Measurements from ENCODE around the gene PAX5.

PAX5 gene

GRCh38 chr9:37053684-37054362 lies 19.8 kb upstream of the PAX5 start:
- TF ChIP-seq FOXK2 (IDR thresholded peaks at IDR 0.05) (no peak), ARNT (IDR thresholded peaks at IDR 0.05) (no peak), CTBP1 (IDR thresholded peaks at IDR 0.05; ENCODE audit: borderline replicate concordance) (no peak), BHLHE40 (IDR thresholded peaks at IDR 0.05; ENCODE audit: borderline replicate concordance) (no peak), ELF4 (IDR thresholded peaks at IDR 0.05) (no peak), LEF1 (IDR thresholded peaks at IDR 0.05; ENCODE audit: borderline replicate concordance) (no peak), L3MBTL2 (conservative IDR thresholded peaks at IDR 0.05) (no peak), SUZ12 (IDR thresholded peaks at IDR 0.05) (no peak), FOXA1 (IDR thresholded peaks at IDR 0.05) (no peak)
- ChIA-PET POLR2A (no interaction called here), CTCF (interaction anchor here (0.6 kb wide), 1 partner anchor 81 kb away, joined by 3 read pairs; no protein-coding TSS in a partner anchor)
- DNase-seq (ENCODE audit: extremely low spot score): no peak

GRCh38 chr9:37046683-37047082 lies 12.6 kb upstream of the PAX5 start:
- no peak for DNase-seq (ENCODE audit: extremely low spot score)
- TF ChIP-seq LEF1 (IDR thresholded peaks at IDR 0.05; ENCODE audit: borderline replicate concordance) (no peak), FOXA1 (IDR thresholded peaks at IDR 0.05) (no peak), L3MBTL2 (conservative IDR thresholded peaks at IDR 0.05) (no peak), FOXM1 (IDR thresholded peaks at IDR 0.05; ENCODE audit: borderline replicate concordance) (no peak), NFRKB (IDR thresholded peaks at IDR 0.05) (no peak), ELF4 (IDR thresholded peaks at IDR 0.05) (no peak), SUZ12 (IDR thresholded peaks at IDR 0.05) (no peak), HDGF (IDR thresholded peaks at IDR 0.05; ENCODE audit: borderline replicate concordance) (no peak), PKNOX1 (IDR thresholded peaks at IDR 0.05) (no peak), SP1 (IDR thresholded peaks at IDR 0.05) (no peak), ZNF384 (IDR thresholded peaks at IDR 0.05) (no peak)
- POLR2A ChIA-PET: no interaction called here
- CTCF ChIA-PET: no interaction called here

DNA sequence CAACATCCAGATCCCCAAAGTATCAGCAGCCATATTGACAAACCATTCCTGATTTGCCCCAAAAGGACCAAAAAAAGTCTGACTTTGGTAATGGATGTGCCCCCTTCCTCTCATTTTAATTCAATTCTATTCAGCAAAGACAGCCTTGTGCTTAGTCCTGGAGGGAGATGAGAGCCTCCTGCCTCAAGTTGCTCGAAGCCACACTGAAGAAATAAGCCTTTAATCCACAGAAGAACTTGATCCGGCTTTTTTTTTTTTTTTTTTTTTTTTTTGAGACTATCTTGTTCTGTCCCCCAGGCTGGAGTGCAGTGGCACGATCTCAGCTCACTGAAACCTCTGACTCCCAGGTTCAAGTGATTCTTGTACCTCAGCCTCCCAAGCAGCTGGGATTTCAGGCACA lies 8.4 kb upstream of the PAX5 start:
- DNase-seq (ENCODE audit: extremely low spot score): no peak
- POLR2A ChIA-PET: no interaction called here
- TF ChIP-seq SUZ12 (IDR thresholded peaks at IDR 0.05): no peak
- TF ChIP-seq TARDBP (IDR thresholded peaks at IDR 0.05): no peak
- TF ChIP-seq HDGF (IDR thresholded peaks at IDR 0.05; ENCODE audit: borderline replicate concordance): no peak
- CTCF ChIA-PET: no interaction called here

GRCh38 chr9:37040508-37041127 lies 6.5 kb upstream of the PAX5 start:
- ChIA-PET POLR2A (no interaction called here), CTCF (no interaction called here)
- TF ChIP-seq ELF4 (IDR thresholded peaks at IDR 0.05): no peak
- TF ChIP-seq SUZ12 (IDR thresholded peaks at IDR 0.05): no peak
- TF ChIP-seq L3MBTL2 (conservative IDR thresholded peaks at IDR 0.05): no peak
- TF ChIP-seq SP1 (IDR thresholded peaks at IDR 0.05): no peak
- no peak for TF ChIP-seq TARDBP (IDR thresholded peaks at IDR 0.05)
- TF ChIP-seq CTBP1 (IDR thresholded peaks at IDR 0.05; ENCODE audit: borderline replicate concordance): no peak
- TF ChIP-seq PKNOX1 (IDR thresholded peaks at IDR 0.05): no peak
- no peak for TF ChIP-seq HDGF (IDR thresholded peaks at IDR 0.05; ENCODE audit: borderline replicate concordance)
- TF ChIP-seq ZNF384 (IDR thresholded peaks at IDR 0.05): no peak
- TF ChIP-seq NFRKB (IDR thresholded peaks at IDR 0.05): no peak
- no peak for TF ChIP-seq FOXA1 (IDR thresholded peaks at IDR 0.05)
- no peak for TF ChIP-seq ARNT (IDR thresholded peaks at IDR 0.05)
- TF ChIP-seq FOXK2 (IDR thresholded peaks at IDR 0.05): no peak
- no peak for TF ChIP-seq BHLHE40 (IDR thresholded peaks at IDR 0.05; ENCODE audit: borderline replicate concordance)
- TF ChIP-seq FOXM1 (IDR thresholded peaks at IDR 0.05; ENCODE audit: borderline replicate concordance): no peak
- TF ChIP-seq LEF1 (IDR thresholded peaks at IDR 0.05; ENCODE audit: borderline replicate concordance): no peak
- DNase-seq (ENCODE audit: extremely low spot score): no peak

DNA sequence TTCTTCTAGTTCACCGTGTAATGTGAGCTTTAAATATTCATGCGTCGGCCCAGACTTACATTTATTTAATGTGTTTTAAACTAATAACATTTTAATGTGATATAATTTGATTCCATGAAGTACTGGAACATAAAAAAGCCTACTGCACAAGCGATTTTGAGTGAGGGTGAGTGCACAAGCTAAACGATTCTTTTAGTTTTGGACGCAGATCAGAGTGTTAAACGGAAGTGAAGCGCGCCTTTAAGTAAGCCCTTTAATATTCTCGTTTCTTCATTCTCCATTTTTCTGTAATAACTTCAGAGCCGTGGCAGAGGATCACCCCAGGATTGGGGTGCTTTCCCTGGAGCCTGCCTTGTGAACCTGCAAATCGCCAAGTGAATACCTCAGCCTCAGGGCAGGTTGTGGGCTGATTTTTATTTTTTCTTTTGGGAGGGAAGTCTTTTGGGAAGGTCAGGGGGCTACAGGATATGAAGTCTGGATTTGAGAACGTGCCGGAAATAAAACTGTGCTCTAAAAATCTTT lies 4.9 kb upstream of the PAX5 start:
- DNase-seq (ENCODE audit: extremely low spot score): no peak
- CTCF ChIA-PET: no interaction called here
- POLR2A ChIA-PET: no interaction called here
- TF ChIP-seq TARDBP (IDR thresholded peaks at IDR 0.05) (no peak), SUZ12 (IDR thresholded peaks at IDR 0.05) (no peak), HDGF (IDR thresholded peaks at IDR 0.05; ENCODE audit: borderline replicate concordance) (no peak), LEF1 (IDR thresholded peaks at IDR 0.05; ENCODE audit: borderline replicate concordance) (no peak), ARNT (IDR thresholded peaks at IDR 0.05) (no peak), PKNOX1 (IDR thresholded peaks at IDR 0.05) (no peak), FOXK2 (IDR thresholded peaks at IDR 0.05) (no peak), SP1 (IDR thresholded peaks at IDR 0.05) (no peak)

- ChIA-PET POLR2A (no interaction called here), CTCF (no interaction called here)
- DNase-seq (ENCODE audit: extremely low spot score): no peak
- TF ChIP-seq SUZ12 (IDR thresholded peaks at IDR 0.05) (no peak), FOXM1 (IDR thresholded peaks at IDR 0.05; ENCODE audit: borderline replicate concordance) (no peak), SP1 (IDR thresholded peaks at IDR 0.05) (no peak), ELF4 (IDR thresholded peaks at IDR 0.05) (no peak), FOXA1 (IDR thresholded peaks at IDR 0.05) (no peak), CTBP1 (IDR thresholded peaks at IDR 0.05; ENCODE audit: borderline replicate concordance) (no peak), NFRKB (IDR thresholded peaks at IDR 0.05) (no peak), ARNT (IDR thresholded peaks at IDR 0.05) (no peak), BHLHE40 (IDR thresholded peaks at IDR 0.05; ENCODE audit: borderline replicate concordance) (no peak), LEF1 (IDR thresholded peaks at IDR 0.05; ENCODE audit: borderline replicate concordance) (no peak), FOXK2 (IDR thresholded peaks at IDR 0.05) (no peak), PKNOX1 (IDR thresholded peaks at IDR 0.05) (no peak), ZNF384 (IDR thresholded peaks at IDR 0.05) (no peak), HDGF (IDR thresholded peaks at IDR 0.05; ENCODE audit: borderline replicate concordance) (no peak)
These were observed 4.4 kb upstream of the PAX5 start for GRCh38 chr9:37038302-37038942.
